DMS53 (cell line): ENCODE measurements around the gene TMEM117.
"Not testable (repeated sequence)": the region's sequence is repeated elsewhere in the genome, so short reads cannot be mapped to it uniquely, and the experiment has no call there.

Experiments used
- DNase-seq: peaks from one replicate; lab custom pipeline; 2025; lab: John Stamatoyannopoulos, UW

TMEM117 gene

DNA sequence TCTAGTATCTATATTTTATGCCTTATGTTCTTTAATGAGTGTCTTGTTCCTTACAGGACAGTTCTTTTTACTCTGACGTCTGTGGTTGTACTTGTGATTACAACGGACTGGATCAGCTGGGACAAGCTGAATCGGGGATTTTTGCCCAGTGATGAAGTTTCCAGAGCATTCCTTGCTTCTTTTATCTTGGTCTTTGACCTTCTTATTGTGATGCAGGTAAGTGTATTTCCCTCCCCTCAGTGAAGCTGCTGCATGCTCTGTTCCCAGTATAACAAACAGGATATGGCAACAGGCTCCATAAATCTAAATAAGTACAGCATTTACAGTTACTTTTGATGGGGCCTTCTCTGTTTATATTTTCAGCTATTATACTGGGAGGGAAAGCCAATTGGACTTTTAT is 463.6 kb downstream of the TMEM117 start:
- no peak for DNase-seq

GRCh38 chr12:44307506-44308168 is 471.8 kb downstream of the TMEM117 start:
- no peak for DNase-seq

- no peak for DNase-seq
These were observed 477.3 kb downstream of the TMEM117 start for GRCh38 chr12:44313188-44313587.

DNA sequence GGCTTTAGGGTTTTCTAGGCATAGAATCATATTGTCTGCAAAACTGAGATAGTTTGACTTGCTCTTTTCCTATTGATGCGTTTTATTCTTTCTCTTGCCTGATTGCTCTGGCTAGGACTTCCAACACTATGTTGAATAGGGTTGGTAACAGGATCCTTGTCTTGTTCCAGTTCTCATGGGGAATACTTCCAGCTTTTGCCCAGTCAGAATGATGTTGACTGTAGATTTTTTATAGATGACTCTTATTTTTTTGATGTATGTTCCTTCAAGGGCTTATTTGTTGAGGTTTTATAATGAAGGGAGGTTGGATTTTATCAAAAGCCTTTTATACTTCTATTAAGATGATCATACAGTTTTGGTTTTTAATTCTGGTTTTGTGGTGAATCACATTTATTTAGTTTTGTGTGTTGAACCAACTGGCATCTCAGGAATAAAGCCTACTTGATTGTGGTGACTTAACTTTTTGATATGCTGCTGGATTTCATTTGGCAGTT is 478.2 kb downstream of the TMEM117 start:
- no peak for DNase-seq

DNA sequence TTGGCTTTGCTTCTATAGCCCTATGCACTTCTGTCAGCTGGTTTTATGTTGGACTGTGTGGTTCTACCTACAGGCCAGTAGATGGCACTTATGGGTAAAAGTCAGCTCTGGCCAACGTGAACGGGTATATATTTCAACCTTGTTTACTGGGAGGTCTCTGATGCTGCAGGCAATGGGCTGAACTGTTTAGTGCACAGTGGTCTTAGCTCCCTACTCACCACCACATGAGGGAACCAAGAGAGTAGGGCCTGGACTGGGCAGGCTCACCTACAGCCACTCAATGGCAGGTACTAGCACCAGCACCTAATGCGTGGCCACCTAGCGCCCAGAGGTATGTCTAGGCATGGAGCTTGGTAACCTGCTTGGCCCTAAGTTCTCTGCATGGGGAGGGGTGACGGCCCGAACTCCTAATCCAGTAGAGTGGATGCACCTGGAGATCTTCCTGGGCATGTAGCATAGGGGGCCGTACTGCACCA is 481.8 kb downstream of the TMEM117 start:
- peak; percentile 80 for DNase-seq

DNA sequence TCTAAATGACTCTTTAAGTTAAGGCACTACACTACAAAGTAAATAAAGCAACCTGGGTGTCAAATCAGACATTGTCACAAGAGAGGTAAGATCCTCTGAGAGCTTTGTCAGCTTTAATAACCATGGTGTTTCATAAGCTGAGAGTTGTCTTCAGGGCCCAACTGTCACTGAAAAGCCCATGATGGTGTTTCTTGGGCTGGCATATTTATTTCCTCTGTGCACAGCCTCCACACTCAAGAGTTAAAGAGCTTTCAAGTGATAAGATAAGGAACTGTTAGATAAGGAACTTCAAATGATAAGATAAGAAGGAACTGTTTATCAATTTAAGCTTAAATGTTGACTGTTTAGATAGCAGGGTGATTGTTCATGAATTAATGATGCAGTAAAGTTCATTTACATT is 495.4 kb downstream of the TMEM117 start:
- peak; percentile 25 for DNase-seq

DNA sequence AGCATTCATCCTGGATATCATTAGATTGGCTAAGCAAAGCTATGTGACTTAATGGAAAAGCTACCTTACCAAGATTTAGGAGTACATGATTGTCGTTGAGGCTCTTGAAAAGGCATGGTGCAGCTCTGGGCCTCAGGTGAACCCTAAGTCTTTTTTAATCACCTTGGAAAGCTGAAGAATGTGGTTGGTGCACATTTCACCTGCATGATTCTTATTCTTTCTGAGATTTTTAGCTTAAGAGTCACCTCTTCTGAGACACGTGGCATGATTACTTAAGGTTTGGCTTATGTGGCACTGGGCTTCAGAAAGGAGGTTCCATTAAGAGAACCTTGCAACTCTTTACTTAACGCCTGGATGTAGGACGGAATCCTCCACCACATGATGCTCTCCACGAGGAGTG is 498.5 kb downstream of the TMEM117 start:
- DNase-seq = no peak

DNA sequence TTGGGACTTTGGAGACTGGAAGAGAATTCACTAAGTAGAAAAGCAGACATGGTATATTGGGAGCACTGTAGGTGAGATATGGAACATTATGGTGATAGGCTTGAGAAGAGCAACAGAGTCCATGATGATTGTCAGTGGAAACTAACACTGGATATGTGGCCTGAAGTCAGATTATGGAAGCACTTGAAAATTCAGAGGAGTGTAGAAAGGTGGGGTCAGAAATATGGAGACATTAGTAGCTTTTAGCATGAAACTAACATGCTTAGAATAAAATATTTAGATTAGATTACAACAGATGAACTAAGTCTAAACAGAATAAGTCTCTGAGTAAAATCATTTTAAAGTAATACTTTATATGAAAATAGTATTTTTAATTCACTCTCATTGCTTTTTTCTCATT is 499.1 kb downstream of the TMEM117 start:
- DNase-seq = no peak

DNA sequence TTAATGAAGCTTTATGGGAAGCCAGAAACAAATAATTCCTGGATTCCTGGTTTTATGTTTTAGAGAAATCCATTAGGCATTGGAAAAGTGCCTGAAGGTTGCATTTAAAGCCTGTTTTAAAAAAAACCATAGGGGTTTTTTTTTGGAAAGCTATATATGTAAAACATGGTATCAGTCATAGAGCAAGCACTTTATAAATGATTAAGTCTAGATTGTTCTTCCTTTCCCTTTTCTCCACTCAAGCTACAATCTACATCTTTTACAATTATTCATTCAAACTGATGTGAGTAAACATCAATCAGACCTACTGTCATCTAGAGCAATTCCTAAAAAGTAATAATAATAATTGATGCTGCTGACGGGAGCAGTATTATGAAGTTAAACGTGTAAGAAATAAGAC is 500.7 kb downstream of the TMEM117 start:
- no peak for DNase-seq

- no peak for DNase-seq
These were observed 506.5 kb downstream of the TMEM117 start for GRCh38 chr12:44342371-44342770.

- no peak for DNase-seq
These were observed 511.3 kb downstream of the TMEM117 start for GRCh38 chr12:44347145-44347544.

DNA sequence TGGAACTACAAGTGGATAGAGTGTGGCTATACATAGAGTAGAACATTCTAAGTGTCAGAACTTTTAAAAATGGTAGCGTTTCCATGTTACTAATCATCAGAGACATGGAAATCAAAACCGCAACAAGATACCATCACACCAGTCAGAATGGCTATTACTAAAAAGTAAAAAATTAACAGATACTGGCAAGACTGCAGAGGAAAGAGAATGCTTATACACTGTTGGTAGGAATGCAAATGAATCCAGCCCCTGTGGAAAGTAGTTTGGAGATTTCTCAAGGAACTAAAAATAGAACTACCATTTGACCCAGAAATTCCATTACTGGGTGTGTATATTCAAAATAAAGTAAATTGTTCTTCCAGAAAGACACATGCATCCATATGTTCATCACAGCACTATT is 521.6 kb downstream of the TMEM117 start:
- no peak for DNase-seq

- DNase-seq = no peak
These were observed 522.8 kb downstream of the TMEM117 start for GRCh38 chr12:44358636-44359035.

- no peak for DNase-seq
These were observed 527.1 kb downstream of the TMEM117 start for GRCh38 chr12:44362947-44363346.

DNA sequence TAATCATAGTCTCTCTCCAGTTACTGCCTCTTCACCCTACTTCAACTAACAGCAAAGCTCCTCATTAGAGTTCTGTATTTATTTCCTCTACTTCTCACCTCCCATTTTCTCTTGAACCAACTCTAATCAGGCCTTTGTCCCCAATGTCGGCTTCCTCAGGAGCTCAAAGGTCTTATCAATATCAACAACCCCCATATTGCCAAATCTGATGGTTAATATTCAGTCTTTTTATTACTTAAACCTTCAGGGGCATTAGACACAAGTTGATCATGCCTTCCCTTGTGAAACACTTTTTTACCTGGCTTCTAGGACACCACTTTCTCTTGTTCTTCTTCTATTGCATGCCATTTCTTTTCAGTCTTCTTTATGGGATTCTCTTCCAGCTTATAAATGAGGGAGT is 531.3 kb downstream of the TMEM117 start:
- no peak for DNase-seq

DNA sequence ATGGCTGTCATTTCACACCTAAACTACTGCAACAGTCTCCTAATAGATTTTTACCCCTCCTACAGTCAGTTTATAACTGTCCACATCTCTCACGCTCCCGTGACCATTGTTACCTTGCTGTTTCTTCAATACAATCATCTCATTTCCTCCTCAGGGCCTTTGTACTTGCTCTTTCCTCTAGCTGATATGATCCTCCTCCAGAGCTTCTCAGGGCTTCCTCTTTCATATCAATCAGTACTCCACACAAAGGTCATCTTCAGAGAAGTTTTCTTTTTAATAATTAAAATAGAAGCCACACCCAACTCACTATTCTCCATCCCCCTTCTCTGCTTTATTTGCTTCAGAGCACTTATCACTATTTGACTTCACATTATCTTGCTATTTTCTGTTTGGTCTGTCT is 532.0 kb downstream of the TMEM117 start:
- no peak for DNase-seq

DNA sequence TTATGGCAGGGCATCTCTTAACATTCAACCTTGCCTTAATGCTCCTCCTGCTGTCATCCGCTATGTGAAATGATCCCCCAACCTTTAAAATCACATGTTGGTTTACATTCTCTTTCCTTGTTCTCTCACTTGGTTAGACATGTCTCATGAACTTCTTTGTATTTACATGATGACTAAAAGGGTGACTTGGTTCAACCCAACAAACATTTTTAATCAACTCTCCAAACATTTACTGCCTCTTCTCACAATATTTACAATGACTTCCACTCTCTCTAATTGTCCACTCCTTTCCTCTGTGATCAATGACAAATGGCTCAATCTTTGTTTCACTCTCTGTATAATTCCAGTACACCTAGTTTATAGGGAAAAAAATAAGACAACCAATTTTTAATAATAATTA is 534.1 kb downstream of the TMEM117 start:
- DNase-seq = peak; percentile 46

DNA sequence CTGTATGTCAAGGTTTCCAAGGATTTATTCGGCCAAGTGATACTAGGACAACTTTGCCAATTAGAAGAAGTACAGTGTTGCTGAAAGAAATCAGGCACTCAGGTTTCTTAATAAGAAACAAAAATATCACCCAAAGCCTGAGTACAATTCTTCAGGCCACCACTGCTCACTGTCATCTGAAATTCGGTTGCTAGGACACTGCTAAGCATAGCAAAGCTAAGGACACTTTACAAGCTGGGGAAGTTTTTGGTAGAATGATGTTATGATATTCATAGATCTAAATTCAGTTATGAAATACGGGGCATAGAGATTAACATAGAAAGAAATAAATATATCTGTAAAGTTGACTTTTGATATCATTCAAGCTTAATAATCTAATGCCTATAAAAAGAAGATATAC is 535.1 kb downstream of the TMEM117 start:
- DNase-seq = no peak

- DNase-seq = peak; percentile 33
These were observed 536.4 kb downstream of the TMEM117 start for GRCh38 chr12:44372259-44372658.

DNA sequence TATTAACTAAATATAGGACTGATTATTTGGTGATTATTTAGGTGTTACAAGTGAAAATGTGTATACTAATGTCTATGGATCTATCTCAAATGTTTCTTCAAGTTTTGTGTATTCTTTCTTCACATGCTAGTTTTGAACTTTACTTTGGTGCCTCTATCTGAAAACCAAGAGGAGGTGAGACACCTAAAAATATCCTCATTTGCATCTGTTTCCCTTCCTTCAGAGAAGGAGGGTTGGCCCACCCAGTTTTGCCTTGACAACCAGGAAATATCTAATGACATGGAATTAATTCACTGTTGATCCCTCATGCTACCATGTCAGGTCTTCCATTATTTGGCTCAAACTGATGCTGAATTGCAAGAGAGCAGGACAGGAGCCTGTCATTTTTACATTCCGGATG is 539.8 kb downstream of the TMEM117 start:
- DNase-seq = no peak

DNA sequence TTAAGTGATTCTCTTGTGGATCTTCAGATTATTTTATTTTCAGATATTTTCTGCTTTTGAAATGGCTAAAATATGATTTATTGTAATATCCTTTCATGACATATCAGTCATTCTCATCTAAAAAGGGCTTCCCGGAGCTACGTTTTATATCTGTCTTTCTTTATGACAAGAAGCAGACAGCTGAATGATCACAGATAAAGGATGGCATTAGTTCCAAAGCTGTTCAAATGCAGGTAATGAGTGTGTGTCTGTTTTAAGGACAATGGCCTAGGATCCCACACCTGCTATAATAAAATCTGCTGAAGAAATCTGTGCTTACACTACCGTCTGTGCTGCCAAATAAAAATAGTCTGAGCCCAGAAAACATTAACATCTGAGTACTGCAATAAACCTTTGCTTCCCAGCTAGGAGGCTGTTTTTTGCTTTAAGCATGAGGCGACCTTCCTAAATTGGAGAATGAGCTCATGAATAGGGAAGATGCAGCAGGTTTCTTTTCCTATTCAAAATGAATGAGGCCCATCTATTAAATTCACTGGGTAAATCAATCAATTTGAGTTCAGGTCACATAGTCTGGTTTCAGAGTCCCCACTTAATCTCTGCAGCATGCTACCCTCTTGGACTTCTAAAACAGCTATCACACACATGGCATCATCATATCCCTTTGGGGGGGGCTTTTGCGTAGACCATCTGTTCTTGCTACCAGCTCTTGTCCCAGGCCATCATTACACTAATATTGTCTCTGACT is 541.7 kb downstream of the TMEM117 start:
- DNase-seq = no peak

- DNase-seq = not testable (repeated sequence)
These were observed 543.2 kb downstream of the TMEM117 start for GRCh38 chr12:44379113-44379512.

GRCh38 chr12:44379831-44380230 is 544.0 kb downstream of the TMEM117 start:
- DNase-seq = no peak

GRCh38 chr12:44380861-44381260 is 545.0 kb downstream of the TMEM117 start:
- DNase-seq = no peak
